Measurements from ENCODE around the gene CIB4. TPM values are rescaled to one million over a fixed set of nuclear protein-coding genes. Genes with fewer than 3 reads are reported as not detected.

The CIB4 gene
- total RNA-seq, 1 donor from 2014 or later, result not detected

DNA sequence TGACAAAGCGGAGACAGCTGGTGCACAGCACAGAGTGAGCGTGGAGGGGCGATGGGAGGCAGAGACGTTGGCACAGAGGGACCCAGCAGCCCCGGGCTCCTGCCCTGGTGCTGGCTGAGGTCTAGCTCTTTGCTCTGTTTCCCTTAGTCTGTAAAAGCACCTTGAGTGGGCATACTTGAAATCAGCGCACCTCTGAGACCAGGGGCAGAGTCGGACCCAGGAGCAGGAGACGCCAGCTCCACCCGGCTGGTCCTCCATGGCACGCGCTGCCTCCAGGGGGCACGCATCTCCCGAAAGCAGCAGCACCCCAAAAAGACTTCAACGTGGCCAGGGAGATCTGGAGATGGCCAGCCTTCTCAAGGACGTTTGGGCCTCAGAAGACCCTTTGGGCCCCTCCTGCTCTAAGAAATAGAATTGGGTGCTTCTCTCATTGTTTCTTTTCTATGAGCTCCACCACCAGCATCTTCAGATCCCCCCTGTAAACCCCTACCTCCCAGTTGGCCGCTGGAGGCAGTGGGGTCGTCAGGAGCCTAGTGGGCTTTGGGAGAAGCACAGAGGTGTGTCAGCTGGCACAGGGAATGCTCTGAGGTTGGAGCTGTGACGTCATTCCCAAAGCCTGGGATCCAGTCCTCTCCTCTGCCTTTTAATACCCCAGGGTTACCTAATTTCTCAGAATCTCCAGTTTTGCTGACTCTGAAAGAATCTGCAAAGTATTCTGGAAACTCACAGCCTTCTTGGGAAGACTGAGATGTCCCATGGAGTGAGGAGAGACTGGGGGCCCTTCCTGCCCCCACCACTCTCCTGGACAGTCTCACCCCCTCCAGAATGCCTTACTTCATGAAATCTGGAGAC lies 58.9 kb downstream of the CIB4 start:
- no peak for ATAC-seq (ENCODE audit: low read depth)
- H3K9me3 Mint-ChIP-seq, result no peaks in the 10 kb centered on the region
- no peak overlapping the region for H3K4me3 Mint-ChIP-seq
- H3K4me1 Mint-ChIP-seq, result no peaks in the 10 kb centered on the region
- TF ChIP-seq CTCF (IDR thresholded peaks at IDR 0.05), result no peak
- peaks cover 40% of the 10 kb centered on the region for H3K27me3 Mint-ChIP-seq
- intact Hi-C loops (cut with micrococcal nuclease), result no loop called here
- CTCF ChIA-PET, result no interaction called here
- H3K36me3 Mint-ChIP-seq (ENCODE audit: low read depth), result no peaks in the 10 kb centered on the region
- no peak overlapping the region for H3K27ac Mint-ChIP-seq
- POLR2A ChIA-PET, result no interaction called here
- DNase-seq, result no peak

GRCh38 chr2:26581266-26581990 lies 59.7 kb downstream of the CIB4 start:
- ChIA-PET POLR2A (no interaction called here), CTCF (no interaction called here)
- ATAC-seq (ENCODE audit: low read depth), result no peak
- no peaks in the 10 kb centered on the region for H3K4me1 Mint-ChIP-seq
- no peak for TF ChIP-seq CTCF (IDR thresholded peaks at IDR 0.05)
- H3K9me3 Mint-ChIP-seq, result no peaks in the 10 kb centered on the region
- no peak overlapping the region for H3K4me3 Mint-ChIP-seq
- intact Hi-C loops (cut with micrococcal nuclease), result no loop called here
- peaks cover 44% of the 10 kb centered on the region for H3K27me3 Mint-ChIP-seq
- H3K36me3 Mint-ChIP-seq (ENCODE audit: low read depth), result no peaks in the 10 kb centered on the region
- no peak overlapping the region for H3K27ac Mint-ChIP-seq
- DNase-seq, result no peak

DNA sequence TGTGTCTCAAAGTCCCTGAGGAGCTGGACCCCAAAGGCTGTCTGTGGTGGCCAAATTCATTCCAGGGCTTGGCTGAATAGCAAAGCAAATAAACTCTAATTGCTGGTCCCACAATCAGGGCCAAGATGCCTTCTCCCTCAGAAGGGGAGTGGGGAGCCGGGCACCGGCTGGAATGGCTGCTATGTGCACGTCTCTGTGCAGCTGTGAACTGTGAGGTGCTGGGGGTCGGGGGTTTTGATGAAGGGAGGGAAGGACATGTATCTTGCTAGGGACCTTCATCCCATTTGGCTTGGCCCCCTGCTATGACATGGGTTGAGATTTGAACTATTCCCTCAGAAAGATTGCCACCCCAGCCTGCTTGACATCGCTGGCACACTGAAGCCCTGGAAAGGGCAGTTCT lies 60.4 kb downstream of the CIB4 start:
- ATAC-seq (ENCODE audit: low read depth), result no peak
- intact Hi-C loops (cut with micrococcal nuclease), result no loop called here
- Mint-ChIP-seq H3K36me3 (ENCODE audit: low read depth) (no peaks in the 10 kb centered on the region), H3K27me3 (peaks cover 37% of the 10 kb centered on the region), H3K9me3 (no peaks in the 10 kb centered on the region), H3K27ac (no peak overlapping the region), H3K4me1 (no peaks in the 10 kb centered on the region), H3K4me3 (no peak overlapping the region)
- TF ChIP-seq CTCF (IDR thresholded peaks at IDR 0.05), result no peak
- DNase-seq, result no peak
- ChIA-PET POLR2A (no interaction called here), CTCF (no interaction called here)

DNA sequence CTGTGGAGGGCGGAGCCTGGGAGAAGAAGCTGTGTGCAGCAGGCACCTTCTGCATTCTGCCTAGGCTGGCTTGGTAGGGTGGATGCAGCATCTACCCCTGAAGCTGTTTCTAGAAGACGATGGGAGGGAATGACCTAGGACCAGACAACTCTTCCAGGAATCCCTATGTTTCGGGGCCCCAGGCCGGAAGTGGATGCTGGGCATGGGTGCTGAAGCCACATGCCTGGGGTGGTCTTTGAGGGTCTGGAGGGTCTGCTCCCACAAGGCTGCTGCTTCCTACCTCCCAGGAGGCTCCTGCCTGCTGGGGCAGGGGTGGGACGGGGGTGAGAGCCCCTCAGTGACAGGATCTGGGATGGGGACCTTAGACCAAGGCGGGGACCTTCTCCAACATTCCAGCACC lies 61.0 kb downstream of the CIB4 start:
- Mint-ChIP-seq H3K9me3 (no peaks in the 10 kb centered on the region), H3K4me3 (no peak overlapping the region), H3K36me3 (ENCODE audit: low read depth) (no peaks in the 10 kb centered on the region), H3K4me1 (no peaks in the 10 kb centered on the region), H3K27me3 (peaks cover 35% of the 10 kb centered on the region), H3K27ac (no peak overlapping the region)
- no peak for DNase-seq
- ChIA-PET POLR2A (no interaction called here), CTCF (no interaction called here)
- intact Hi-C loops (cut with micrococcal nuclease), result no loop called here
- ATAC-seq (ENCODE audit: low read depth), result no peak
- TF ChIP-seq CTCF (IDR thresholded peaks at IDR 0.05), result no peak

DNA sequence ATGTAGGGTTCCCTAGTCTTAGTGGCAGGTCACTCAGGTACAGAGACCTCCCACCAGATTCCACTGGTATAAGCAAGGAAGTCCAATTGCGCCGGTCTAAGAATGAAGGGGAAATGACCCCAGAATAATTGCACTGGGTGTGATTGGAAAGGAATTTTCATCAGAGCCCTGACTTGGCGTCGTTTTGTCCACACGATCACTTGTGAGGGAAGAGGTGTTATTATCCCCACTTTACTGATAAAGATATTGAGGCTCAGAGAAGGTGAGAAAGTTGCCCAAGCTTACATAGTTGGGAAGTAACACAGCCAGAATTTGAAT lies 61.5 kb downstream of the CIB4 start:
- ChIA-PET POLR2A (no interaction called here), CTCF (interaction anchor here (1.0 kb wide), 1 partner anchor 15 kb away, joined by 3 read pairs; no protein-coding TSS in a partner anchor)
- H3K36me3 Mint-ChIP-seq (ENCODE audit: low read depth), result no peaks in the 10 kb centered on the region
- H3K4me3 Mint-ChIP-seq, result no peak overlapping the region
- no peak overlapping the region for H3K27ac Mint-ChIP-seq
- intact Hi-C loops (cut with micrococcal nuclease), result loop anchor here (5.0 kb wide), 4 partner anchors 337 to 972 kb away; partner anchors contain the start of genes HADHA and HADHB
- no peaks in the 10 kb centered on the region for H3K4me1 Mint-ChIP-seq
- H3K27me3 Mint-ChIP-seq, result peaks cover 30% of the 10 kb centered on the region
- no peak for ATAC-seq (ENCODE audit: low read depth)
- no peaks in the 10 kb centered on the region for H3K9me3 Mint-ChIP-seq
- TF ChIP-seq CTCF (IDR thresholded peaks at IDR 0.05), result no peak
- no peak for DNase-seq

All from activated B cell treated with CpG ODN at 0.5 μM for 24 hours (primary cell).